ENCODE measurements around the gene MYO9A. TPM values are rescaled to one million over a fixed set of nuclear protein-coding genes. Genes with fewer than 3 reads are reported as not detected.
"Not testable (repeated sequence)": the region's sequence is repeated elsewhere in the genome, so short reads cannot be mapped to it uniquely, and the experiment has no call there.

MYO9A gene
- total RNA-seq, 1 experiment from 2014 or later: 19.6 TPM

- no peak for DNase-seq (ENCODE audit: extremely low read depth, low read depth)
Measured at GRCh38 chr15:72139667-72140066, 21.7 kb upstream of the MYO9A start.

DNA sequence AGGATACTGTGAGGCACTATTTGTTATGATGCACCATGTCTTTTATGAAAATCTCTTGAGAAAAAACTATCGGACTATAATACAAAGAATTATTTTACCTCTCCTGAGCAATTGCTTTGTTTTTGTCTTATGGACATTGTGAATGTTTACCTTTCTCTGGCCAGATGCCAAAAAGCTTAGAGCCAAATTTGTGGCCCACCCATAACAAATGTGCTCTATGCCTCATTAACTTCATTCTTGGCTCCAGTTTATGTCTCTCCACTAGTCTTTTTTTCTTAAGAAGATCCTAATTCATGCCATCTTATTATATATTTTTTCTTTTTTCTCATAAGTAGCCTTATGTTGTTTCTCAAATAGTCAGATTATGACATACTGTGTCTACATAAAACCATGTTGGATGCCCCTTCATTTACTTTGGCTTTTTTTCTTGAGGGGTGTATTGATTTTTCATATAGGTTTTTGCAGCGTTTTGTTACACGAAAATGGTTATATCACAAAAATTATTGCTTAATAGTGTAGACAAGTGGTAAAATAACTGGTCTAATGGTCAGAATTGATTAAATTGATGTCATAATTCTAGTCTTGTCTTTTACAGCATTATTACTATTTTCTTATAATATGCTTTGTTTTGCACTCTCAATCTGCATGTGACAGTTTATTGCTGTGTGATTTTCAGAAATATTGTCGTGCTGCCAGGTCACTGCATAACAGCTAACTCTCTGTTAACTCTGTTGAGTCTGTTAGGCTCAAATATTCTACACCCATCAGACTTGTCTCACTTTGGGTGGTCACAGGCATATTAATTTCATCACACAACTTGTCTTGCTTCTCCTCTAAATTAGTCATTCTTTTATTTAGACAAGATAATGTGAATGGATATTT lies 18.5 kb upstream of the MYO9A start:
- DNase-seq (ENCODE audit: extremely low read depth, low read depth): no peak

DNA sequence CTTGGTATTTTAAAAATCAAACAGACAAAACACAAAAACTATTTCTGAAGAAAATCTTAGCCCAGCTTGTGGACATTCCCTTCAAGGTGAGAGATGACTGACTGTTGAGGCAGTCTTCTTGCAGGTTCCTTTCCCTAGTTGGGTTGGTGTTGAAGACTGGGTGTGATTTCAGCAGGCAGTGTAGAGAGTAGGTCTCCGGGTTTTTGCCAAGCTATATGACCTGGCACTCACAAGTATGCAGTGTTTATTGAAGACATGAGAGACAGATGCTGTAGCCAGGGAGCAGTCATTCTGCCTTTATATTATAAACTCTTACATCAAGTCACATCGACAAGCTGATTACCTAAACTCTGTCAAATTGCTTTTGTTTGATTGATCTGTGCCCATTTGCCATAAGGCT lies 17.8 kb upstream of the MYO9A start:
- DNase-seq (ENCODE audit: extremely low read depth, low read depth): no peak

DNA sequence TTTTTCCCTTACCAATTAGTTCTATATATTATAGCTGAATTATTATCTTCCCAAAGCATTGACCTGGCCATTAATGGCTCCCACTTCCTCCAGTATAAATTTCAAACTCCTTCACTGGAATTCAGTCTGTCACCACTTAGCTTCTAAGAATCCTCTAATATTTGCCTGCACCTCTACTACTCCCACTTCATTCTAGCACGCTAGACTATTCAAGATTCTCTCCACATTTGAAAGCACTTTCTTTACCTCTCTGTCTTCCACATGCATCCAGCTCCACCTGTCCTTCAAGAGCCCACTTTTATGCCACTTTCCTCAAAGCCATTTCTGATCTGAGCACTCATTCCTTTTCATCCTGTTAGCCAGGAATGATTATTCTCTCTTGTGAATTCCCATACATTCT lies 15.3 kb upstream of the MYO9A start:
- DNase-seq (ENCODE audit: extremely low read depth, low read depth): no peak

DNA sequence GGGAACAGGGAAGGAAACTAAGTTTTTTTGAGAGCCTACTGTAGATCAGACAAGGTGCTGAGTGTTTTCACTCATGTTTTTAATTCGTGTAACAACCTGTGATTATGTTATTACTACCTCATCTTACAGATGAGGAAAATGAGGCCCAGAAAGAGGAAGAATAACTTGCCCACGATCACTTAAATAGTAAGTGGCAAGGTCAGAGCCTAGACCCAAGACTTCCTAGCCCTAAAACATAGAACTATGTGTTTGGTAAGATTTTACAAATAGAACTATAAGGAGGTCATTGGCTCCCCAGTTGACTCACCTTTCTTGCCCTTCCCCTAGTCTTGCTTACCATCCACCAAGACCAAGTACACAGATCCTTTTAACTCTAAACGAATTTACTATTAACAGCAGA lies 14.0 kb upstream of the MYO9A start:
- DNase-seq (ENCODE audit: extremely low read depth, low read depth): no peak

GRCh38 chr15:72130272-72130671 lies 12.3 kb upstream of the MYO9A start:
- DNase-seq (ENCODE audit: extremely low read depth, low read depth): no peak

GRCh38 chr15:72128359-72128758 lies 10.4 kb upstream of the MYO9A start:
- no peak for DNase-seq (ENCODE audit: extremely low read depth, low read depth)

- DNase-seq (ENCODE audit: extremely low read depth, low read depth): no peak
Measured at GRCh38 chr15:72127724-72128322, 9.9 kb upstream of the MYO9A start.

DNA sequence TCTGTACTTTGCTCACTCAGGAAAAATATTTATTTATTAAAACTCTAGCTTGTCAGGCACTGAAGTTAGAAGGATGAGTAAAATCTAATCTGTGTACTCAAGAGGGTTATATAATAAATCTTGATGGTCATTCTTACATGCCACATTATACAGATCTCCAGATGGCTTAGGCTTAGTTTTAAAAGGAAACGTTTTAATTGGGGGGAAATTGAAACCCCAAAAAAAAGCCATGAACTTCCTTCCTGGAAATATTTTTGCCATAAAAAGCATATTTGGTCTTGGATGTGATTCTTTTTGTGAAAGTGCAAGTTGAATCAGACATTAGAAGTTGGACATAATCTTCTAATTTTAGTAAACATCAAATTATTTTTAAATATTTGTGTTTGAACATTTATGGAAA lies 6.3 kb upstream of the MYO9A start:
- DNase-seq (ENCODE audit: extremely low read depth, low read depth): no peak

DNA sequence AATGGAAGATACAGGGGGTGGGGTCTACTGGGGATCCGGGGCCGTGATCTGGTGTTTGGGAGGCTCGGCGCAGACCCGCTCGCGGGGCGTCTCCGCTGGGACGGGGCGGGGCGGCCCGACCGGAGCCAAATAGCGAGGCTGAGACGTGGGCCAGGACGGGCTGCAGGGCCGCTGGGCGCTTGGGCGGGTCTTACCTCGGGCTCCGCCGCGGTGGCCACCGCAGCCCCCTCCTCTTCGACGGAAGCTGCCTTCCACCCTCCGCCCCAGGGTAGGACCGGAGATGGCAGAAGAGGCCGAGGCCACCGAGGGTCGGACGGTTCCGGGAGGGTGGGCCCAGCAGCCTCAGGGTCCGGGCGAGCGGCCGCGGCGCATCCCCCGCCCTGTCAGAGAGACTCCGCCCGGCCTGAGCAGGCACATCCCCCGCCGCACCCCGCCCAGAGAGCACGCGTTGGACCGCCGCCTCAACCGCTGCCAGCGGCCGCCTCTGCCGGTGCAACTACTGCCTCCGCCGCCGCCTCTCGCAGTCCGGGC lies 399 bp downstream of the MYO9A start:
- peak; percentile 46 for DNase-seq (ENCODE audit: extremely low read depth, low read depth)

DNA sequence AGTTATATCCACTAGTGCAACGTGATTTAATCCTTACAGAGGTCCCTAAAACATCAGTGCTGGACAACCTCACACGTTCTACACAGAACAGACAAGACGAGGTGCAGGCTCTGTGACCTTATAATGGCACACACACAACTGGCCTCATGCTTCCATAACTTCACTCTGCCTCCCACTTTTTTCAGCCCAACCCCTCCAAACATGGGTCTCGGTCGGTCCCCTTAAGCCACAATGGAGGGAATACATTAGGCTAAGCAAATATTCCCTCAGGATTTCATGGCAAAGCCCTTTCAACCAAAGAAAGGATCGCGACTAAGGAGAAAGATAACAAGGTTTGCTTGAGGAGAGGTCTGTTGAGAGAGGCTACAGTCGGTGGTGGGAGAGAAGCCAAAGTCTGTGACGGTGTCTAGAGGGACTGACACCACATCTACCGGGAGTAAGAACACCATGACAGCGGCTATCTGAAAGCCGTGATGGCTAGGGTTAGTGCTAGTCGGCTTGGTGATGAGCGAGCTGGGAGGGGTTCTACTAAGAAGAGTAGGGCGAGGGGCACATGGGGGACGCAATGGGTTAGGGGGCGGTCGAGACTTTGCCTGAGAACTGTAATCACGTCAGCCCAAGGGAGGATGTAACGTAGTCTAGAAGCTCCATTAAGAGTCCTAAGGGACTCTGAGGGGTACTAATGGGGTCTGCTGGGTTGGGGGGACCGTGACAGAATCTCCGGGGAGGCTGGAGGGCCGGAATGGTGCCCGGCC lies 1.0 kb downstream of the MYO9A start:
- no peak for DNase-seq (ENCODE audit: extremely low read depth, low read depth)

GRCh38 chr15:72113347-72114031 lies 4.5 kb downstream of the MYO9A start:
- no peak for DNase-seq (ENCODE audit: extremely low read depth, low read depth)

GRCh38 chr15:72112805-72113204 lies 5.1 kb downstream of the MYO9A start:
- no peak for DNase-seq (ENCODE audit: extremely low read depth, low read depth)

DNA sequence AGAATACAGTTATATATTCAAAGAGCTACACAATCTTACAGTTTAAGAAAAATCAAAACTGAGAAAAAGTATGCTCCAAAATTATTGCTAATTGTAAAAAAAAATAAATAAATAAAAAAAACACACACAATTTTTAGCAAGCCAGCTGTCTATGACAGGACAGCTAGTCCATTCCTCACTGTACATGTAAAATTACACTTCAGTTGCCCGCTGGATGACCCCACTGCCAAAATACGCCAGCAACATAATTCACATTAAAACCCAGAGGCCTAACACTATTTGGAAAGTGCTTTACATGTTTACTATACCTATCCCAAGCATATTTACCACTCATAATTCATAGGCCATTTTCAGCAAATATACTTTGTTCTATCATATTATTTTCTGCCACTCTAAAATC lies 5.8 kb downstream of the MYO9A start:
- no peak for DNase-seq (ENCODE audit: extremely low read depth, low read depth)

DNA sequence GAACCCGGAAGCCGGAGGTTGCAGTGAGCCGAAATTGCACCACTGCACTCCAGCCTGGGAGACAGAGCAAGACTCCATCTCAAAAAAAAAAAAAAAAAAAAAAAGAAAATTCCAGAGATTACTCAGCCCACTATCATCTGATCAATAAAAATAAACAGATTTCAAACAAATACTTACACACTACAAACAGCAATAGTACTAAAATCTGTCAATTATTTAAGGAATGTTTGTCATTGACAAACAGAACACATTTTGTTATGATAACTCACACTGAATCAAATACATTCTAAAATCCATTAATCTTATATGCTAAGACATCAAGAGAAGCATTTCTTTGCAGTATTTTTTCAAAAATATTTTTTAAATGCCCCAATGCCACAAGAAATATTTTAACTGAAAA lies 7.6 kb downstream of the MYO9A start:
- DNase-seq (ENCODE audit: extremely low read depth, low read depth): no peak

DNA sequence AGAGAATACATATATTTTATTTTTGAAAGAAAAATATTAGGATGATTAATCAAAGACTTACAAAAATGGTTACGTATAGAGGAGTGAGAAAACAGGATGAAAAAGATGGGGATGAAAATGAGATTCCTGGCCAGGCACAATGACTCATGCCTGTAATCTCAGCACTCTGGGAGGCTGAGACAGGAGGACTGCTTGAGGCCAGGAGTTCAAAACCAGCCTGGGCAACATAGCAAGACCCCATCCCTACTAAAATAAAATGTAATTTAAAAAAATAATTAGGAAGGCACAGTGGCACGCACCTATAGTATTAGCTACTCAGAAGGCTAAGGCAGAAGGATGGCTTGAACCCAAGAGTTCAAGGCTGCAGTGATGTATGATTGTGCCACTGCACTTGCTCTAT lies 11.9 kb downstream of the MYO9A start:
- no peak for DNase-seq (ENCODE audit: extremely low read depth, low read depth)

- DNase-seq (ENCODE audit: extremely low read depth, low read depth): no peak
Measured at GRCh38 chr15:72105111-72105510, 12.8 kb downstream of the MYO9A start.

DNA sequence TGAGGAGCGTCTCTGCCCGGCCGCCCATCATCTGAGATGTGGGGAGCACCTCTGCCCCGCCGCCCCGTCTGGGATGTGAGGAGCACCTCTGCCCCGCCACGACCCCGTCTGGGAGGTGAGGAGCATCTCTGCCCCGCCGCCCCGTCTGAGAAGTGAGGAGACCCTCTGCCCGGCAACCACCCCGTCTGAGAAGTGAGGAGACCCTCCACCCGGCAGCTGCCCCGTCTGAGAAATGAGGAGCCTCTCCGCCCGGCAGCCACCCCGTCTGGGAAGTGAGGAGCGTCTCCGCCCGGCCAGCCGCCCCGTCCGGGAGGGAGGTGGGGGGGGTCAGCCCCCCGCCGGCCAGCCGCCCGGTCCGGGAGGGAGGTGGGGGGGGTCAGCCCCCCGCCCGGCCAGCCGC lies 17.4 kb downstream of the MYO9A start:
- not testable (repeated sequence) for DNase-seq (ENCODE audit: extremely low read depth, low read depth)

DNA sequence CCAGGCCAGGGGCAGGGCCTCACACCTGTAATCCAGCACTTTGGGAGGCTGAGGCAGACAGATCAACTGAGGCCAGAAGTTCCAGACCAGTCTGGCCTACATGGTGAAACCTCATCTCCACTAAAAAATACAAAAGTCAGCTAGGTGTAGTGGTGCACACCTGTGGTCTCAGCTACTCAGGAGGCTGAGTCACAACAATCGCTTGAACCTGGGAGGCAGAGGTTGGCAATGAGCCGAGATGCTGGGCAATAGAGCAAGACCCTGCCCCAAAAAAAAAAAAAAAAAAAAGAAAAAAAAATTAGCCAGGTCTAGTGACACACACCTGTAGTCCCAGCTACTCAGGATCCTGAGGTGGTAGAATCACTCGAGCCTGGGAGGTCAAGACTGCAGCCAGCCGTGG lies 18.8 kb downstream of the MYO9A start:
- no peak for DNase-seq (ENCODE audit: extremely low read depth, low read depth)

DNA sequence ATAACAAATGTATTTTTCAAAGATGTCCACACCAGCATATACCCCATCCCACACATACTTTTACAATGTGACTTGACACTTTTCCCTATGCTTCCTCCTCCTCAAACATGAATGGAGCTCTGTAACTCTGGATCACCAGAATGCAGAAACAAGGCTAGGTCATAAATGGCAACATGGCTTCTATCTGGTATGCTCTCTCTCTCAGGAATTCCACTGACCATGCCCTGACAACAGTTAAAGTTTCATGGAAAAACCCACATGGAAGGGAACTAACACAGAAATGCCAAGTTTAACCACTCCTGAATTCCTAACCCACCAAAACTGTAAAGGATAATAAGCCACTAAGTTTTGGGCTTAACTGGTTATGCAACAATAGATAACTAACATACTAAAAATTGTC lies 19.9 kb downstream of the MYO9A start:
- DNase-seq (ENCODE audit: extremely low read depth, low read depth): no peak

- DNase-seq (ENCODE audit: extremely low read depth, low read depth): no peak
Measured at GRCh38 chr15:72096796-72097195, 21.2 kb downstream of the MYO9A start.
